ENCODE results near the gene FBXW4.

DNA sequence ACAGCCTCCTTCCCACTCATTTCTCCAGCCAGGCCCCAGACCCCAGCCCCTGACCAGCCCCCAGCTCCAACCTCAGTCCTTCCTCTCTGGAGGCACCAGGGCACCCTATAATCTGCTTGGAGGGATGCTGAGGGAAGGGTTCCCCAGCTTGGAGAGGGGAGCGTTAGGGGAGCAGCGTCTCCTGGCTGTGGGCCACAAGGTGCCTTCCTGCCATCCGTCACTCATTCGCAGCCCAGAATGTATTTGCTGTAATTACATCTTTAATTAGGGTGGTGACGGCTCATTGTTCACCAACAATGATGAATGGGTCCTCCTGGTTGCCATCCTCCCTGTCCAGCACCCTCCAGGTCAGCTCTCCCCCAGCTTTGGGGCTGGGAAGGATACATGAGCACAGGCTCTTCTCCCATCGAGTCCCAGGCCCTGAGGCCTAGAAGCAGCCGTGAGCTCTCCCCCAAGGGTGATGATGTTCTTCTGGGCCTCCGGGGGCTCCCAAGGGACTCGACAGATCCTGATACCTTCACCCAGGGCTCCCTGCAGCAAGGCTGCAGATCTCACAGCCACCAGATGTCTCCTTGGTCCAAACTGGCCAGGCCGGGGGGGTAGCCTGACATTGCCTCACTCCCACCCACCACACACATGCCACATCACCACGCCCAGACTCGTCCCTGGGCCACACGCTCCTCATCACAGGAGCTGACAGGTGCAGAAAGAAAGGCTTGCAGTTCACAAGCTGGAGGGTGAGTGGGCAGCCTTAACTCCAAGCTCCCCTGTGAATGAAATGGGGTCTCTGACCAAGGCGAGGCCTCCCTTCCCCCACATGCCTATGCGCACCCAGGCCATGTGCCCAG is 133.7 kb downstream of the FBXW4 start:
- no peak for TF ChIP-seq EP300 (IDR thresholded peaks at IDR 0.05)
- TF ChIP-seq, protein P1, sequence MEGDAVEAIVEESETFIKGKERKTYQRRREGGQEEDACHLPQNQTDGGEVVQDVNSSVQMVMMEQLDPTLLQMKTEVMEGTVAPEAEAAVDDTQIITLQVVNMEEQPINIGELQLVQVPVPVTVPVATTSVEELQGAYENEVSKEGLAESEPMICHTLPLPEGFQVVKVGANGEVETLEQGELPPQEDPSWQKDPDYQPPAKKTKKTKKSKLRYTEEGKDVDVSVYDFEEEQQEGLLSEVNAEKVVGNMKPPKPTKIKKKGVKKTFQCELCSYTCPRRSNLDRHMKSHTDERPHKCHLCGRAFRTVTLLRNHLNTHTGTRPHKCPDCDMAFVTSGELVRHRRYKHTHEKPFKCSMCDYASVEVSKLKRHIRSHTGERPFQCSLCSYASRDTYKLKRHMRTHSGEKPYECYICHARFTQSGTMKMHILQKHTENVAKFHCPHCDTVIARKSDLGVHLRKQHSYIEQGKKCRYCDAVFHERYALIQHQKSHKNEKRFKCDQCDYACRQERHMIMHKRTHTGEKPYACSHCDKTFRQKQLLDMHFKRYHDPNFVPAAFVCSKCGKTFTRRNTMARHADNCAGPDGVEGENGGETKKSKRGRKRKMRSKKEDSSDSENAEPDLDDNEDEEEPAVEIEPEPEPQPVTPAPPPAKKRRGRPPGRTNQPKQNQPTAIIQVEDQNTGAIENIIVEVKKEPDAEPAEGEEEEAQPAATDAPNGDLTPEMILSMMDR (IDR thresholded peaks at IDR 0.05): no peak
